ENCODE results near the gene HK1.

DNA sequence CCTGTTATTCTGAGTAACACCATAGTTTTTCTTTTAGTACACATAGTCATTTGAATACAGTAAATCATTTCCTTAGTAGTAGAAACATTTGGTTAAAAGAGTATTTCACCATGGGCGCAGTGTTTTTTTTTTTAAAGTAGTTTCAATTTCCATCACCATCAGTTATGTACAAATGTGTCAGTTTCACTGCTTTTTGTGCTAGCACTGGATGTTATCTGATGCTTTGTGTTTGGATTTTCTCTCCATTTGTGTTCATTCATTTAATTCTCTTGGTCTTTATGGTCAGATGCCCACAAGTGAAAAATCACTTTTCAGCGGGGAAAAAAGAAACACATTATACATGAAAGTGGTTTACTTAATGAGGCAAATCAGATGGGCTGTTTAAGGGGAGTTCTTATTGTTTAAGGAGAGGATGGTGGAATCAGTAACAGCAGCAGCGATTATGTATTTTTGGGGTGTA is 16.0 kb upstream of the HK1 start:
- TF ChIP-seq, protein P1, sequence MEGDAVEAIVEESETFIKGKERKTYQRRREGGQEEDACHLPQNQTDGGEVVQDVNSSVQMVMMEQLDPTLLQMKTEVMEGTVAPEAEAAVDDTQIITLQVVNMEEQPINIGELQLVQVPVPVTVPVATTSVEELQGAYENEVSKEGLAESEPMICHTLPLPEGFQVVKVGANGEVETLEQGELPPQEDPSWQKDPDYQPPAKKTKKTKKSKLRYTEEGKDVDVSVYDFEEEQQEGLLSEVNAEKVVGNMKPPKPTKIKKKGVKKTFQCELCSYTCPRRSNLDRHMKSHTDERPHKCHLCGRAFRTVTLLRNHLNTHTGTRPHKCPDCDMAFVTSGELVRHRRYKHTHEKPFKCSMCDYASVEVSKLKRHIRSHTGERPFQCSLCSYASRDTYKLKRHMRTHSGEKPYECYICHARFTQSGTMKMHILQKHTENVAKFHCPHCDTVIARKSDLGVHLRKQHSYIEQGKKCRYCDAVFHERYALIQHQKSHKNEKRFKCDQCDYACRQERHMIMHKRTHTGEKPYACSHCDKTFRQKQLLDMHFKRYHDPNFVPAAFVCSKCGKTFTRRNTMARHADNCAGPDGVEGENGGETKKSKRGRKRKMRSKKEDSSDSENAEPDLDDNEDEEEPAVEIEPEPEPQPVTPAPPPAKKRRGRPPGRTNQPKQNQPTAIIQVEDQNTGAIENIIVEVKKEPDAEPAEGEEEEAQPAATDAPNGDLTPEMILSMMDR (IDR thresholded peaks at IDR 0.05; ENCODE audit: low read depth, low read length) = no peak
- no peak for TF ChIP-seq POLR2A (IDR thresholded peaks at IDR 0.05; ENCODE audit: extremely low read depth, insufficient read length)
- TF ChIP-seq, protein P2, sequence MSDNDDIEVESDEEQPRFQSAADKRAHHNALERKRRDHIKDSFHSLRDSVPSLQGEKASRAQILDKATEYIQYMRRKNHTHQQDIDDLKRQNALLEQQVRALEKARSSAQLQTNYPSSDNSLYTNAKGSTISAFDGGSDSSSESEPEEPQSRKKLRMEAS (IDR thresholded peaks at IDR 0.05; ENCODE audit: low read depth, low read length) = no peak

Data from NB4 (cell line).